HEK293 (cell line): ENCODE results near the gene KANSL3.

ENCODE experiments used
- ZNF398 ChIP-seq: fragments of 450-650 bp; formaldehyde crosslinking; IDR thresholded peaks from 2 replicates; pipeline ENCODE4 v1.5.1; 2017; ENCODE audit warnings: missing biosample characterization, missing genetic modification characterization
- ZNF785 ChIP-seq: fragments of 450-650 bp; formaldehyde crosslinking; IDR thresholded peaks from 2 replicates; pipeline ENCODE4 v1.5.1; 2016; ENCODE audit warnings: missing biosample characterization, missing genetic modification characterization

GRCh38 chr2:96636551-96637171 lies 1.5 kb downstream of the KANSL3 start:
- TF ChIP-seq ZNF785 (tag by site-specific recombination) (no peak), ZNF398 (tag by site-specific recombination) (no peak)
